SK-N-MC (cell line): ENCODE measurements around the gene PAX5.

Experiments used
- EZH2 ChIP-seq: fragments of 200-600 bp; sonication (generic); IDR thresholded peaks from one replicate; pipeline ENCODE4 v1.6.1; 2017; ENCODE audit warnings: antibody characterized with exemption
- POLR2AphosphoS5 ChIP-seq: IDR thresholded peaks from 2 replicates; pipeline ENCODE4 v1.6.1; 2012; ENCODE audit warnings: mild to moderate bottlenecking, low read depth, low read length, borderline replicate concordance

- TF ChIP-seq EZH2 (no peak), POLR2AphosphoS5 (no peak)
These were observed 165.3 kb downstream of the PAX5 start for GRCh38 chr9:36868586-36869282.
